ENCODE results near the gene TSPAN31. TPM values are rescaled to one million over a fixed set of nuclear protein-coding genes. Genes with fewer than 3 reads are reported as not detected.

The TSPAN31 gene
- total and polyA plus RNA-seq, 2 experiments from 2014 or later = 15.5 to 15.6 TPM

DNA sequence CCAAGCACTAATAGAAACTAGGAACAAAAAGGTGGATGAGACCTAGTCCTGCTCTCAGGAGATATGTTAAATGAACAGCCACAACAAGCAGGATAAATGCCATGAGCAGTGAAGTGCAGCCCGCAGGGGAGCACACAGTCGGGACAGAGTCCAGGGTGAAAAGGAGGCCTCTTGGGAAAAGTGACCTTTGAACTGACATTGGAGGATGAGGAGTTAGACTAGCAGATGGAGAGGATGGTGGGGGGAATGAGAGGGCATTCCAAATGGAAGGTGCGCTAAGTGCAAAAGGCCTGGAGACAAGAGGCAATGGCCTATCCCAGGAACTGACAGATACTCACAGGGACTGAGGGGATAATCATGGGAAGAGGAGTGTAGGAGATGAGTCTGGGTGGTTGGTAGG, 46.4 kb upstream of the TSPAN31 start:
- Histone ChIP-seq H2AFZ (no peak overlapping the region), H3F3A (replicated peaks; ENCODE audit: low read depth) (no peaks in the 10 kb centered on the region), H3K4me1 (ENCODE audit: insufficient read depth) (peaks cover 4% of the 10 kb centered on the region; the same call in 1 of the 2 replicates), H3K4me2 (no peak overlapping the region), H3K9me2 (ENCODE audit: insufficient read depth) (no peaks in the 10 kb centered on the region), H3K4me3 (no peak overlapping the region), H3K27ac (ENCODE audit: low read depth) (no peak overlapping the region), H3K36me3 (ENCODE audit: insufficient read depth) (peaks cover 3% of the 10 kb centered on the region; the same call in 1 of the 2 replicates), H4K20me1 (replicated peaks; ENCODE audit: insufficient read depth) (no peaks in the 10 kb centered on the region), H3K79me2 (replicated peaks; ENCODE audit: insufficient read depth) (0 out of 2 replicates have a peak, but pooled peaks cover 4% of the 10 kb centered on the region), H3K27me3 (ENCODE audit: insufficient read depth) (no peaks in the 10 kb centered on the region)
- Mint-ChIP-seq H3K4me1 (no peaks in the 10 kb centered on the region), H3K27ac (no peak overlapping the region), H3K9me3 (no peaks in the 10 kb centered on the region), H3K36me3 (ENCODE audit: low read depth) (peaks cover 18% of the 10 kb centered on the region), H3K27me3 (ENCODE audit: insufficient read depth, low read depth, poor library complexity) (peaks cover 4% of the 10 kb centered on the region), H3K4me3 (no peak overlapping the region)
- ATAC-seq = no peak
- no peak for TF ChIP-seq STAT1 (IDR thresholded peaks at IDR 0.05; ENCODE audit: unreplicated experiment)
- TF ChIP-seq, protein P1, sequence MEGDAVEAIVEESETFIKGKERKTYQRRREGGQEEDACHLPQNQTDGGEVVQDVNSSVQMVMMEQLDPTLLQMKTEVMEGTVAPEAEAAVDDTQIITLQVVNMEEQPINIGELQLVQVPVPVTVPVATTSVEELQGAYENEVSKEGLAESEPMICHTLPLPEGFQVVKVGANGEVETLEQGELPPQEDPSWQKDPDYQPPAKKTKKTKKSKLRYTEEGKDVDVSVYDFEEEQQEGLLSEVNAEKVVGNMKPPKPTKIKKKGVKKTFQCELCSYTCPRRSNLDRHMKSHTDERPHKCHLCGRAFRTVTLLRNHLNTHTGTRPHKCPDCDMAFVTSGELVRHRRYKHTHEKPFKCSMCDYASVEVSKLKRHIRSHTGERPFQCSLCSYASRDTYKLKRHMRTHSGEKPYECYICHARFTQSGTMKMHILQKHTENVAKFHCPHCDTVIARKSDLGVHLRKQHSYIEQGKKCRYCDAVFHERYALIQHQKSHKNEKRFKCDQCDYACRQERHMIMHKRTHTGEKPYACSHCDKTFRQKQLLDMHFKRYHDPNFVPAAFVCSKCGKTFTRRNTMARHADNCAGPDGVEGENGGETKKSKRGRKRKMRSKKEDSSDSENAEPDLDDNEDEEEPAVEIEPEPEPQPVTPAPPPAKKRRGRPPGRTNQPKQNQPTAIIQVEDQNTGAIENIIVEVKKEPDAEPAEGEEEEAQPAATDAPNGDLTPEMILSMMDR (conservative IDR thresholded peaks at IDR 0.05; ENCODE audit: low read depth in 2 of 2) = no peak
- TF ChIP-seq POLR2AphosphoS5 (IDR thresholded peaks at IDR 0.05; ENCODE audit: low read depth) = no peak
- TF ChIP-seq JUNB (IDR thresholded peaks at IDR 0.05; ENCODE audit: unreplicated experiment) = no peak
- TF ChIP-seq EZH2 (IDR thresholded peaks at IDR 0.05; ENCODE audit: low read depth, unreplicated experiment) = no peak
- TF ChIP-seq EZH2phosphoT487 (IDR thresholded peaks at IDR 0.05; ENCODE audit: unreplicated experiment) = no peak
- TF ChIP-seq, protein P2, sequence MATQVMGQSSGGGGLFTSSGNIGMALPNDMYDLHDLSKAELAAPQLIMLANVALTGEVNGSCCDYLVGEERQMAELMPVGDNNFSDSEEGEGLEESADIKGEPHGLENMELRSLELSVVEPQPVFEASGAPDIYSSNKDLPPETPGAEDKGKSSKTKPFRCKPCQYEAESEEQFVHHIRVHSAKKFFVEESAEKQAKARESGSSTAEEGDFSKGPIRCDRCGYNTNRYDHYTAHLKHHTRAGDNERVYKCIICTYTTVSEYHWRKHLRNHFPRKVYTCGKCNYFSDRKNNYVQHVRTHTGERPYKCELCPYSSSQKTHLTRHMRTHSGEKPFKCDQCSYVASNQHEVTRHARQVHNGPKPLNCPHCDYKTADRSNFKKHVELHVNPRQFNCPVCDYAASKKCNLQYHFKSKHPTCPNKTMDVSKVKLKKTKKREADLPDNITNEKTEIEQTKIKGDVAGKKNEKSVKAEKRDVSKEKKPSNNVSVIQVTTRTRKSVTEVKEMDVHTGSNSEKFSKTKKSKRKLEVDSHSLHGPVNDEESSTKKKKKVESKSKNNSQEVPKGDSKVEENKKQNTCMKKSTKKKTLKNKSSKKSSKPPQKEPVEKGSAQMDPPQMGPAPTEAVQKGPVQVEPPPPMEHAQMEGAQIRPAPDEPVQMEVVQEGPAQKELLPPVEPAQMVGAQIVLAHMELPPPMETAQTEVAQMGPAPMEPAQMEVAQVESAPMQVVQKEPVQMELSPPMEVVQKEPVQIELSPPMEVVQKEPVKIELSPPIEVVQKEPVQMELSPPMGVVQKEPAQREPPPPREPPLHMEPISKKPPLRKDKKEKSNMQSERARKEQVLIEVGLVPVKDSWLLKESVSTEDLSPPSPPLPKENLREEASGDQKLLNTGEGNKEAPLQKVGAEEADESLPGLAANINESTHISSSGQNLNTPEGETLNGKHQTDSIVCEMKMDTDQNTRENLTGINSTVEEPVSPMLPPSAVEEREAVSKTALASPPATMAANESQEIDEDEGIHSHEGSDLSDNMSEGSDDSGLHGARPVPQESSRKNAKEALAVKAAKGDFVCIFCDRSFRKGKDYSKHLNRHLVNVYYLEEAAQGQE (IDR thresholded peaks at IDR 0.05; ENCODE audit: unreplicated experiment) = no peak
- no peak for TF ChIP-seq ZNF114 (CRISPR knock-in tag; IDR thresholded peaks at IDR 0.05)
- no peak for TF ChIP-seq CREB1 (CRISPR knock-in tag; IDR thresholded peaks at IDR 0.05; ENCODE audit: low read depth)
- TF ChIP-seq, protein P3, sequence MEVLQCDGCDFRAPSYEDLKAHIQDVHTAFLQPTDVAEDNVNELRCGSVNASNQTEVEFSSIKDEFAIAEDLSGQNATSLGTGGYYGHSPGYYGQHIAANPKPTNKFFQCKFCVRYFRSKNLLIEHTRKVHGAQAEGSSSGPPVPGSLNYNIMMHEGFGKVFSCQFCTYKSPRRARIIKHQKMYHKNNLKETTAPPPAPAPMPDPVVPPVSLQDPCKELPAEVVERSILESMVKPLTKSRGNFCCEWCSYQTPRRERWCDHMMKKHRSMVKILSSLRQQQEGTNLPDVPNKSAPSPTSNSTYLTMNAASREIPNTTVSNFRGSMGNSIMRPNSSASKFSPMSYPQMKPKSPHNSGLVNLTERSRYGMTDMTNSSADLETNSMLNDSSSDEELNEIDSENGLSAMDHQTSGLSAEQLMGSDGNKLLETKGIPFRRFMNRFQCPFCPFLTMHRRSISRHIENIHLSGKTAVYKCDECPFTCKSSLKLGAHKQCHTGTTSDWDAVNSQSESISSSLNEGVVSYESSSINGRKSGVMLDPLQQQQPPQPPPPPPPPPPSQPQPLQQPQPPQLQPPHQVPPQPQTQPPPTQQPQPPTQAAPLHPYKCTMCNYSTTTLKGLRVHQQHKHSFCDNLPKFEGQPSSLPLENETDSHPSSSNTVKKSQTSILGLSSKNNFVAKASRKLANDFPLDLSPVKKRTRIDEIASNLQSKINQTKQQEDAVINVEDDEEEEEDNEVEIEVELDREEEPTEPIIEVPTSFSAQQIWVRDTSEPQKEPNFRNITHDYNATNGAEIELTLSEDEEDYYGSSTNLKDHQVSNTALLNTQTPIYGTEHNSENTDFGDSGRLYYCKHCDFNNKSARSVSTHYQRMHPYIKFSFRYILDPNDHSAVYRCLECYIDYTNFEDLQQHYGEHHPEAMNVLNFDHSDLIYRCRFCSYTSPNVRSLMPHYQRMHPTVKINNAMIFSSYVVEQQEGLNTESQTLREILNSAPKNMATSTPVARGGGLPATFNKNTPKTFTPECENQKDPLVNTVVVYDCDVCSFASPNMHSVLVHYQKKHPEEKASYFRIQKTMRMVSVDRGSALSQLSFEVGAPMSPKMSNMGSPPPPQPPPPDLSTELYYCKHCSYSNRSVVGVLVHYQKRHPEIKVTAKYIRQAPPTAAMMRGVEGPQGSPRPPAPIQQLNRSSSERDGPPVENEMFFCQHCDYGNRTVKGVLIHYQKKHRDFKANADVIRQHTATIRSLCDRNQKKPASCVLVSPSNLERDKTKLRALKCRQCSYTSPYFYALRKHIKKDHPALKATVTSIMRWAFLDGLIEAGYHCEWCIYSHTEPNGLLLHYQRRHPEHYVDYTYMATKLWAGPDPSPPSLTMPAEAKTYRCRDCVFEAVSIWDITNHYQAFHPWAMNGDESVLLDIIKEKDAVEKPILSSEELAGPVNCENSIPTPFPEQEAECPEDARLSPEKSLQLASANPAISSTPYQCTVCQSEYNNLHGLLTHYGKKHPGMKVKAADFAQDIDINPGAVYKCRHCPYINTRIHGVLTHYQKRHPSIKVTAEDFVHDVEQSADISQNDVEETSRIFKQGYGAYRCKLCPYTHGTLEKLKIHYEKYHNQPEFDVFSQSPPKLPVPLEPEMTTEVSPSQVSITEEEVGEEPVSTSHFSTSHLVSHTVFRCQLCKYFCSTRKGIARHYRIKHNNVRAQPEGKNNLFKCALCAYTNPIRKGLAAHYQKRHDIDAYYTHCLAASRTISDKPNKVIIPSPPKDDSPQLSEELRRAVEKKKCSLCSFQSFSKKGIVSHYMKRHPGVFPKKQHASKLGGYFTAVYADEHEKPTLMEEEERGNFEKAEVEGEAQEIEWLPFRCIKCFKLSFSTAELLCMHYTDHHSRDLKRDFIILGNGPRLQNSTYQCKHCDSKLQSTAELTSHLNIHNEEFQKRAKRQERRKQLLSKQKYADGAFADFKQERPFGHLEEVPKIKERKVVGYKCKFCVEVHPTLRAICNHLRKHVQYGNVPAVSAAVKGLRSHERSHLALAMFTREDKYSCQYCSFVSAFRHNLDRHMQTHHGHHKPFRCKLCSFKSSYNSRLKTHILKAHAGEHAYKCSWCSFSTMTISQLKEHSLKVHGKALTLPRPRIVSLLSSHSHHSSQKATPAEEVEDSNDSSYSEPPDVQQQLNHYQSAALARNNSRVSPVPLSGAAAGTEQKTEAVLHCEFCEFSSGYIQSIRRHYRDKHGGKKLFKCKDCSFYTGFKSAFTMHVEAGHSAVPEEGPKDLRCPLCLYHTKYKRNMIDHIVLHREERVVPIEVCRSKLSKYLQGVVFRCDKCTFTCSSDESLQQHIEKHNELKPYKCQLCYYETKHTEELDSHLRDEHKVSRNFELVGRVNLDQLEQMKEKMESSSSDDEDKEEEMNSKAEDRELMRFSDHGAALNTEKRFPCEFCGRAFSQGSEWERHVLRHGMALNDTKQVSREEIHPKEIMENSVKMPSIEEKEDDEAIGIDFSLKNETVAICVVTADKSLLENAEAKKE (CRISPR knock-in tag; IDR thresholded peaks at IDR 0.05) = no peak
- TF ChIP-seq, protein P4, sequence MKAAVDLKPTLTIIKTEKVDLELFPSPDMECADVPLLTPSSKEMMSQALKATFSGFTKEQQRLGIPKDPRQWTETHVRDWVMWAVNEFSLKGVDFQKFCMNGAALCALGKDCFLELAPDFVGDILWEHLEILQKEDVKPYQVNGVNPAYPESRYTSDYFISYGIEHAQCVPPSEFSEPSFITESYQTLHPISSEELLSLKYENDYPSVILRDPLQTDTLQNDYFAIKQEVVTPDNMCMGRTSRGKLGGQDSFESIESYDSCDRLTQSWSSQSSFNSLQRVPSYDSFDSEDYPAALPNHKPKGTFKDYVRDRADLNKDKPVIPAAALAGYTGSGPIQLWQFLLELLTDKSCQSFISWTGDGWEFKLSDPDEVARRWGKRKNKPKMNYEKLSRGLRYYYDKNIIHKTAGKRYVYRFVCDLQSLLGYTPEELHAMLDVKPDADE (IDR thresholded peaks at IDR 0.05) = no peak
- TF ChIP-seq NANOG (IDR thresholded peaks at IDR 0.05; ENCODE audit: borderline replicate concordance) = no peak
- no peak for TF ChIP-seq ZNF331 (CRISPR knock-in tag; IDR thresholded peaks at IDR 0.05; ENCODE audit: low read depth)
- DNase-seq (ENCODE audit: low spot score) = no peak

Data from GM23338 (cell line).